ENCODE results near the gene ZNF70. TPM values are rescaled to one million over a fixed set of nuclear protein-coding genes. Genes with fewer than 3 reads are reported as not detected.

ZNF70 gene
- total RNA-seq, 1 donor from 2014 or later = 4.0 TPM

GRCh38 chr22:23786752-23787599 is 36.1 kb upstream of the ZNF70 start, which contains the start of gene SMARCB1:
Gene SMARCB1 (plus strand): TSS chr22:23786966. CDS start chr22:23787170, 204 bp downstream.
- intact Hi-C loops (cut with micrococcal nuclease) = no loop called here
- H3K27me3 ChIP-seq (ENCODE audit: low read depth) = no peaks in the 10 kb centered on the region
- H3K36me3 ChIP-seq = peaks cover 2% of the 10 kb centered on the region
- DNase-seq = peak; percentile 93
- TF ChIP-seq, protein P1, sequence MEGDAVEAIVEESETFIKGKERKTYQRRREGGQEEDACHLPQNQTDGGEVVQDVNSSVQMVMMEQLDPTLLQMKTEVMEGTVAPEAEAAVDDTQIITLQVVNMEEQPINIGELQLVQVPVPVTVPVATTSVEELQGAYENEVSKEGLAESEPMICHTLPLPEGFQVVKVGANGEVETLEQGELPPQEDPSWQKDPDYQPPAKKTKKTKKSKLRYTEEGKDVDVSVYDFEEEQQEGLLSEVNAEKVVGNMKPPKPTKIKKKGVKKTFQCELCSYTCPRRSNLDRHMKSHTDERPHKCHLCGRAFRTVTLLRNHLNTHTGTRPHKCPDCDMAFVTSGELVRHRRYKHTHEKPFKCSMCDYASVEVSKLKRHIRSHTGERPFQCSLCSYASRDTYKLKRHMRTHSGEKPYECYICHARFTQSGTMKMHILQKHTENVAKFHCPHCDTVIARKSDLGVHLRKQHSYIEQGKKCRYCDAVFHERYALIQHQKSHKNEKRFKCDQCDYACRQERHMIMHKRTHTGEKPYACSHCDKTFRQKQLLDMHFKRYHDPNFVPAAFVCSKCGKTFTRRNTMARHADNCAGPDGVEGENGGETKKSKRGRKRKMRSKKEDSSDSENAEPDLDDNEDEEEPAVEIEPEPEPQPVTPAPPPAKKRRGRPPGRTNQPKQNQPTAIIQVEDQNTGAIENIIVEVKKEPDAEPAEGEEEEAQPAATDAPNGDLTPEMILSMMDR (IDR thresholded peaks at IDR 0.05; ENCODE audit: borderline replicate concordance) = peak; percentile 19
- H3K4me1 ChIP-seq = peaks cover 64% of the 10 kb centered on the region
- no peaks in the 10 kb centered on the region for H3K9me3 ChIP-seq (replicated peaks)
- H3K27ac ChIP-seq (replicated peaks) = peak within 1 kb of the TSS; percentile 100
- H3K4me3 ChIP-seq = peak within 1 kb of the TSS; percentile 95

DNA sequence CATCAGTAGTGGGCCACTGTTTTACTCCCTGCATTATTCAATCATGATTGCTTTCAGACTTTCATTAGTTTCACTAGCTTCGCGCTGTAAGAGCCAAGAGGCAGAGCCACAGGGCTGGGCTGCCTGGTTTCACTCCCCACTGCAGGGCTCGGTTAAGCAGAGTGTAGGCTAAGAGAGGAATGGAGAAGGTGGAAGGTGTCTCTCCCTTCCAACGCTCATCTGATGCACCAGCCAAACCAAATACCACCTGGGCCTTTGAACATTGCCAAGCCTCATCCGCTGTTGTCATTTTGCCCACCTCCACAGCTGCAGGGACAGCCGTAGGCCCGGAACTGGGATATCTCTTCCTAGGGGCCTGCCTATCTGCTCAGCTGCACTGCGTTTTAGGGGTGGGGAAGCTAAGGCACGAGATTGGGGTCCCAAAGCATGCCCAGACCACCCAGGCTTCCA is 35.4 kb upstream of the ZNF70 start:
- H3K27ac ChIP-seq (replicated peaks) = peak overlapping the region; percentile 100
- H3K27me3 ChIP-seq (ENCODE audit: low read depth) = no peaks in the 10 kb centered on the region
- H3K9me3 ChIP-seq (replicated peaks) = no peaks in the 10 kb centered on the region
- H3K4me1 ChIP-seq = peaks cover 57% of the 10 kb centered on the region
- no peaks in the 10 kb centered on the region for H3K36me3 ChIP-seq
- peak overlapping the region; percentile 95 for H3K4me3 ChIP-seq
- no peak for DNase-seq
- TF ChIP-seq, protein P1 (IDR thresholded peaks at IDR 0.05; ENCODE audit: borderline replicate concordance) = no peak
- intact Hi-C loops (cut with micrococcal nuclease) = no loop called here

DNA sequence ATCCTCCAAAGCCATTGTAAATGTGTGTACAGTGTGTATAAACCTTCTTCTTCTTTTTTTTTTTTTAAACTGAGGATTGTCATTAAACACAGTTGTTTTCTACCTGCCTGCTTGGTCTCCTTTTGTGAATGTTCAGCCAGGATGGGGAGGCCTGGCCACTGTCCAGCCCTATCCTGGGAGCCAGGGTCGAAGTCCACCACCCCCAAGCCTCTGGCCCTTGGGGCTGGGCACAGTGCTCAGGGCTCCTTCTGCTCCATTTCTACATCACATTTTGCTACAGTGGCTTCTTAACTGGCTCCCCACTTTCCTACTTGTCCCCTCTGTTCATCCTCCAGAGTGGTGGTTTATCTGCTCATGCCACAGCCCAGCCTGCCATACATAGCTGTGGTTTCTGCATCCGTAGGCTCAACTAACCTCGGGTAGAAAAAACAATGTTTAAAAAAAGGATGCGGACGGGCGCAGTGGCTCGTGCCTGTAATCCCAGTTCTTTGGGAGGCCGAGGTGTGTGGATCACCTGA is 33.4 kb upstream of the ZNF70 start:
- Histone ChIP-seq H3K27ac (replicated peaks) (no peak overlapping the region), H3K4me3 (no peak overlapping the region), H3K36me3 (peaks cover 4% of the 10 kb centered on the region), H3K27me3 (ENCODE audit: low read depth) (no peaks in the 10 kb centered on the region), H3K4me1 (peaks cover 37% of the 10 kb centered on the region), H3K9me3 (replicated peaks) (no peaks in the 10 kb centered on the region)
- DNase-seq = no peak
- TF ChIP-seq, protein P1 (IDR thresholded peaks at IDR 0.05; ENCODE audit: borderline replicate concordance) = no peak
- intact Hi-C loops (cut with micrococcal nuclease) = no loop called here

DNA sequence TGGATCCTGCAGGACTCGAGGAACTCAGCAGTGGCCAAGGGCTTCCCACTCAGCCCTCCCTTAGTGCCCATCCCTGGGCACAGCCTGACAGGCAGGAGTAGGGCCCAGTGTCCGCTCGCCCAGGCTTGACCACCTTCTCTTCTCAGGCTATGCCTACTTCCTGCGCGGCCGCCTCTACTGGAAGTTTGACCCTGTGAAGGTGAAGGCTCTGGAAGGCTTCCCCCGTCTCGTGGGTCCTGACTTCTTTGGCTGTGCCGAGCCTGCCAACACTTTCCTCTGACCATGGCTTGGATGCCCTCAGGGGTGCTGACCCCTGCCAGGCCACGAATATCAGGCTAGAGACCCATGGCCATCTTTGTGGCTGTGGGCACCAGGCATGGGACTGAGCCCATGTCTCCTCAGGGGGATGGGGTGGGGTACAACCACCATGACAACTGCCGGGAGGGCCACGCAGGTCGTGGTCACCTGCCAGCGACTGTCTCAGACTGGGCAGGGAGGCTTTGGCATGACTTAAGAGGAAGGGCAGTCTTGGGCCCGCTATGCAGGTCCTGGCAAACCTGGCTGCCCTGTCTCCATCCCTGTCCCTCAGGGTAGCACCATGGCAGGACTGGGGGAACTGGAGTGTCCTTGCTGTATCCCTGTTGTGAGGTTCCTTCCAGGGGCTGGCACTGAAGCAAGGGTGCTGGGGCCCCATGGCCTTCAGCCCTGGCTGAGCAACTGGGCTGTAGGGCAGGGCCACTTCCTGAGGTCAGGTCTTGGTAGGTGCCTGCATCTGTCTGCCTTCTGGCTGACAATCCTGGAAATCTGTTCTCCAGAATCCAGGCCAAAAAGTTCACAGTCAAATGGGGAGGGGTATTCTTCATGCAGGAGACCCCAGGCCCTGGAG is 32.6 kb upstream of the ZNF70 start:
- Histone ChIP-seq H3K27ac (replicated peaks) (no peak overlapping the region), H3K4me3 (no peak overlapping the region), H3K9me3 (replicated peaks) (no peaks in the 10 kb centered on the region), H3K36me3 (peaks cover 7% of the 10 kb centered on the region), H3K4me1 (peaks cover 30% of the 10 kb centered on the region), H3K27me3 (ENCODE audit: low read depth) (no peaks in the 10 kb centered on the region)
- intact Hi-C loops (cut with micrococcal nuclease) = no loop called here
- DNase-seq = no peak
- TF ChIP-seq, protein P1 (IDR thresholded peaks at IDR 0.05; ENCODE audit: borderline replicate concordance) = no peak

DNA sequence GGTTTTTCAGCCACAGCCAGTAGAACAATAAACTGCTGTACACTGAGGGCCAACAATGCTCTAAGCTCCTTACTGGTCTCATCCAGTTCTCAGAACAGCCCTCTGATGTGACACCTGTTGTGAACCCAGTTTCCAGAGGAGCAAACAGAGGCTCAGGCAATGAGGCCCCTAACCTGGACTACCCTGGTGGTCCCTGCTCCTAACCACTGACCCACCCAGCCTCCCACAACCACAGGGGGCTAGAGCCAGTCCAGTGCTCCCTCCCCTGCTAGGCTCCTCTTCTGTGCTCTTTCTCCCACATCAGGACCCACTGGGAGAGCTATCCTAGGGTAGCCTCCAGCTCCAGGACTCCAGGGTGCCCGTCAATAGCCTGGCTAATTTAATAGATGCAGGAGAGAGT is 31.8 kb upstream of the ZNF70 start:
- H3K4me3 ChIP-seq = no peak overlapping the region
- H3K36me3 ChIP-seq = peaks cover 7% of the 10 kb centered on the region
- H3K9me3 ChIP-seq (replicated peaks) = no peaks in the 10 kb centered on the region
- H3K27ac ChIP-seq (replicated peaks) = no peak overlapping the region
- TF ChIP-seq, protein P1 (IDR thresholded peaks at IDR 0.05; ENCODE audit: borderline replicate concordance) = no peak
- no peak for DNase-seq
- H3K4me1 ChIP-seq = peaks cover 30% of the 10 kb centered on the region
- H3K27me3 ChIP-seq (ENCODE audit: low read depth) = no peaks in the 10 kb centered on the region
- intact Hi-C loops (cut with micrococcal nuclease) = no loop called here
